ENCODE data around the gene FGFRL1.

The FGFRL1 gene

DNA sequence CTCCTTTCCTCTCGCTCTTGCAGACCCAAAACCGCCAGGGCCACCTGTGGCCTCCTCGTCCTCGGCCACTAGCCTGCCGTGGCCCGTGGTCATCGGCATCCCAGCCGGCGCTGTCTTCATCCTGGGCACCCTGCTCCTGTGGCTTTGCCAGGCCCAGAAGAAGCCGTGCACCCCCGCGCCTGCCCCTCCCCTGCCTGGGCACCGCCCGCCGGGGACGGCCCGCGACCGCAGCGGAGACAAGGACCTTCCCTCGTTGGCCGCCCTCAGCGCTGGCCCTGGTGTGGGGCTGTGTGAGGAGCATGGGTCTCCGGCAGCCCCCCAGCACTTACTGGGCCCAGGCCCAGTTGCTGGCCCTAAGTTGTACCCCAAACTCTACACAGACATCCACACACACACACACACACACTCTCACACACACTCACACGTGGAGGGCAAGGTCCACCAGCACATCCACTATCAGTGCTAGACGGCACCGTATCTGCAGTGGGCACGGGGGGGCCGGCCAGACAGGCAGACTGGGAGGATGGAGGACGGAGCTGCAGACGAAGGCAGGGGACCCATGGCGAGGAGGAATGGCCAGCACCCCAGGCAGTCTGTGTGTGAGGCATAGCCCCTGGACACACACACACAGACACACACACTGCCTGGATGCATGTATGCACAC lies 13.6 kb downstream of the FGFRL1 start:
- DNase-seq = no peak

DNA sequence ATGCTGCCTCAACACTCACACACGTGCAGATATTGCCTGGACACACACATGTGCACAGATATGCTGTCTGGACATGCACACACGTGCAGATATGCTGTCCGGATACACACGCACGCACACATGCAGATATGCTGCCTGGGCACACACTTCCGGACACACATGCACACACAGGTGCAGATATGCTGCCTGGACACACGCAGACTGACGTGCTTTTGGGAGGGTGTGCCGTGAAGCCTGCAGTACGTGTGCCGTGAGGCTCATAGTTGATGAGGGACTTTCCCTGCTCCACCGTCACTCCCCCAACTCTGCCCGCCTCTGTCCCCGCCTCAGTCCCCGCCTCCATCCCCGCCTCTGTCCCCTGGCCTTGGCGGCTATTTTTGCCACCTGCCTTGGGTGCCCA lies 14.7 kb downstream of the FGFRL1 start:
- no peak for DNase-seq

DNA sequence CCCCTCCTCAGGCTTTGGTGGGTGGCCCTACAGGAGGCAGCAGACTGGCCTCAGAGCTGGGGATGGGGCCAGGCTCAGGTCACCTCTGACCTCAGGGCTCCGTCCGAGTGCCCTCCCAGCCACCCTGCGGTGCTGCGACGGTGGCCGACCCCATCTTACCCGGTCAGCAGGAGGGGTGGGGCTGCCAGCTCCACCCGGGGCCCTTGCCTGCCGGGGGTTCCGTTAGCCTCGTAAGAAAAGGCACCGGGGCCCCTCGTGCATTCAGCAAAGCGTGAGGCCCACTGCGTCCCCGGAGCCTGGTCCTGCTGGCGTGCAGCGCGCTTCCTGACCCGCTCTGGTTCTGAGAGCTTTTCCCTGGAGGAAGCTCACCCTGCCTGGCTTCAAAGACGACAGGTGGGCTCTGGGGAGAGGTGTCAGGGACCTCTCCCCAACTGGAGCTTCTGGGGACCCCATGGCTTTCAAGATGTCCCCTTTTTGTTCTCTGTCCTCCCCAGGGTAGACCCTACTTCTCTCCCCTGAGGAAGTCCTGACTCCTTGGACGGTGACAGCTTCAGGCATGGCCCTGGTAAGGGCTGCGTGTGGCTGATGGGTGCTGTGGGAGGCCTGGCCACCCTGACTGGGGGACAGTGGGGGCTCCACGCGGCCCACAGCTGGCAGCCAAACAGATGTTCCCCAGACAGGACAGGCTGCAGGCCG lies 15.9 kb downstream of the FGFRL1 start:
- no peak for DNase-seq

DNA sequence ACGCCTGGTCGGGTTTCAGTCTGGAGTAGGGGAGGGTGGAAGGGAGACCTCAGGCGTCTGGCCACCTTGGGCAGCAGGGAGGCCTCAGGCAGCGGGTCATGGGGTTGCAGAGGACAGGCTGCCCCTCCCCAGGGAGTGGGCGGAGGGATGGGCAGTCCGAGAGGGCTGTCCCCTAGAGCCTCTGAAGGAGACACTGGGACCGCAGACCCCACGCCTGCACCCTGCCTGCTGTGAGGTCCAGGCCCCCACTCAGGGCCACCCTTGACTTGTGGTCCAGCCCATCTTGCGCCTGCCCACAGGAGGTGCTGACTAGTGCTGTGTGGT lies 16.5 kb downstream of the FGFRL1 start:
- DNase-seq = no peak

DNA sequence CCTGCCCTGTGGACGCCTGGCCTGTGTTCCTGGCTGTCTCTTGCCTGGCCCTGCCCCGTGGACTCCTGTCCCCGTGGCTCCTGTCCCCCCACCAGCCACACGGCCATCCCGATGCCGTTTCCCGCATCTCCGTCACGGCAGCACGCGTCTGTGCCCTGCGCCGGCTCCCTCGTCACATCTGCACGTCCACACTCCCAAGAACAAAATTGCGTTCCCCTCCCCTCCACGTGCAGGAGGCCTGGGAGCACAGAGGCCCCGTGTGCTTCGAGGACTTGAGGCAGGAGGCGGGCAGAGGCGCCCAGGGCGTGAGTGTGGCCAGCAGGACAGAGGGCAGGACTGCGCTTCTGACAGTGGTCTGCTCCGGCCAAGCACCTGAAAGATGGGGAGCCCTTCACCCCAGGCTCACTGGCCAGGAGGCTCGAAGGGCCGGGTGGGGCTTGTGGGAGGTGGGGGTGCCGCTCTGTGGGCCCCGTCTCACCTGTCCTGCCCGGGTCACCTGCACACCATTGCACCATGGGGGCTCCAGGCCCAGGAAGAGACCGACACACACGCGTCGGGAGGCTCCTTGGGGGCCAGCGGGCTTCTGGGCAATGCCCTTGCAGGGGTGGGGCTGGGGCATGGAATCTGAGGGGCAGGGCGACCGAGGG lies 17.3 kb downstream of the FGFRL1 start:
- DNase-seq = no peak

DNA sequence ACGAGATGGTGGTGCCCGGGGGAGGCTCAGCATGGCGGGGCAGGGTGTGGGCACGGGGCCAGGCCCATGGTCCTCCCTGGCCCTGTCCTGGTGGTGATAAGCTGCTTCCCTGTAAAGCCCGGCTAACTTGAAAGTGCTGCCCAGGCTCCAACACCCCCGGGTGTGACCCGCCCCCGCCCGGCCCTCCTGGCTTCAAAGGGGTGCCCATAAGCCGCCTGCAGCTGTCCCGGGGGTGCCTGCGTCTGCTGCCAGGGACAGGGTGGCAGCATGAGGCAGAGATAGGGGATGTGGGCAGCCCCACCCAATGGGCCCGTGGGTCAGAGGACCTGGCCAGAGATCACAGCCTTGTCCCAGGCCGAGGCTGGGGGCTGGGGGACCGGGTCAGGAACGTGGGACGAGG lies 18.1 kb downstream of the FGFRL1 start:
- DNase-seq = no peak

DNA sequence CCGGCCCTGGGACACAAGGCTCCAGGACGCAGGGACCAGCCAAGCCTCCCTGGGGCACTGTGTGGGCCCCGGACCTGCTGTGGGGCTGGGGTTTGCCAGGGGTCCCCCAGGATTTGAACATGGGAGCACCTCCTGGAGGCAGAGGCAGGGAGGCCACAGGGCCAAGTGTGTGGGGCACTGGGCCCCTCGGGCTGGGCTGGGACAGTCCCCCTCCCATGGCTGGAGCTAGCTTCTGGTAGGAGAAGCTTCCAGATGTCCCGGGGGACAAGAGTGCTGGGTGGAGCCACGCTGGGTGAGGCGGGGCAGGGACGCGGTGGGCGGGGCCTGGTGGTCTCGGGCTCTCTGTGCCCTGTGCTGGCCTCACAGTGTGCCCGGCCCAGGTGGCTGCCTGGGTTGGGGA lies 18.6 kb downstream of the FGFRL1 start:
- no peak for DNase-seq

DNA sequence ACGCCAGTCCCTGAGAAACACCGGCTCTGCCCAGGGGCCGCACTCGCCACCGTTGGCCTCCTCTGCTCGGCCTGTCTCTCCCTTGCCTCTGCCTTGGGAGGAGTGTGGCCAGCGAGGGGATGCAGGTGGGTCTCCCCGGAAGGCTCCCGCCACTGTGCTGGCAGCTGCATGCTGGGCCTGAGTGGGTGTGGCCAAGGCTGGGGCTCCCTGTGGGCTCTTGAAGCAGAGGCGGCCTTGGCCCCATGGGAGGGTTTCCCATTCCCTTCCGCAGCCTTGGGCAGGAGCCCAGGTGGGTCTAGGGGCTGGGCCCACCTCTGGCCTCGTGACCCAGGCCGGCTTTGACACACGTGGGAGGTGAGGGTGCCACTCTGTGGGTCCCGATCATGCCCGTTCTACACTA lies 19.1 kb downstream of the FGFRL1 start:
- no peak for DNase-seq

DNA sequence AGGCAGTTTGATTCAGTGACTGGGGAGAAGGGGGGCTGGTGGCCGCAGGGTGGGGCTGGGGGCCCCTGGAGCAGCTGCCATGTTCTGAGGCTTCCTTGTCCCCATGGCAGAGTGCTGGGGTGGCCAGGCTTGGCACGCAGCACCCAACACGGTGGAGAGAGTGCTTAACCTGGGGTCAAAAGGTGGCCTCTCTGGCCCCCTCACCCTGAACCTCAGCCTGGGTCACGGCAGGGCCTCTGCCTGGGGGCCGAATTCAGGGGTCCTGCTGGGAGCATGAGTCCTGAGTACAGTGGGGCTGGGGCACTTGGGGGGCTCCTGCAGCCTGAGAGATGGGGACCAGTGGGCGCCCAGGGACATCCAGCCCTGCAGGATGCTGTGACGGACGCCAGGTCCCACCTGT lies 19.9 kb downstream of the FGFRL1 start:
- no peak for DNase-seq

DNA sequence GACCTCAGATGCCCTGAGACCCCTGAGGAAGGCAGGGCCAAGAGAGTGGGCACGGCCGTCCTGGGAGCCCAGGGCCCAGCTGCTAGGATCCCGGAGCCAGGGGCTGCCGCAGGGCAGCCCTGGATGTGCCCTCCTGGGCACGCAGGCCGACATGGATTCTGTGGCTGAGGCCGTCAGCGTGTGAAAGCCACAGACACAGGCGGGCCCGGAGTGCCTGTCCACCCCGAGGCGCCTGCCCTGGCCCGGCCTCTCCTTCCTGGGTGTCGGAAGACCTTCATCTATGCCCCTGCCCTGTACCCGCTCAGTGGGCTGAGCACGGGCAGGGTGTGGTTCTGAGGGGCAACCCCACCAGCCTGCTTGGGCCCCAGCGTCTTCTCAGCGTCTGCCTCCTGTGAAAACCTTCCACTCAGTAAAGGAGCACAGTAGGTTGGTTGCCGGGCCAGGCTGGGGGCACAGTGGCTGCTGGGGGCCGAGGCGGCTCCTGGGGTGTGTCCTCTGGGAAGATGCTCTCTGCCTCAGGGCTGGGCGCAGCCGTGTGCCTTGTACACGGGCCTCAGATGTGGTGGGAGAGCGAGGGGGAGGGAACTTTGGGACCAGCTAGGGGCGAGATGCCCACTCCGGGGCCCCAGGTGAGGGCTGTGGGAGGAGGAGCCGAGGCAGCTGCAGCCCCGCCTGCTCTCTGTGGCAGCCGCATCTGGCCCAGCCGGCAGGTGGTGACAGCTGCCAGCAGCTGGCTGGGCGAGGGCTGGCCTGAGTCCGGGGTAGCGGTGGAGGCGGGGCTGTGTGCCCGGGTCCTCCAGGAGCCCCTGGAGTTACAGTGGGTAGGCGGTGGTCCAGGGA lies 20.8 kb downstream of the FGFRL1 start:
- DNase-seq = no peak

DNA sequence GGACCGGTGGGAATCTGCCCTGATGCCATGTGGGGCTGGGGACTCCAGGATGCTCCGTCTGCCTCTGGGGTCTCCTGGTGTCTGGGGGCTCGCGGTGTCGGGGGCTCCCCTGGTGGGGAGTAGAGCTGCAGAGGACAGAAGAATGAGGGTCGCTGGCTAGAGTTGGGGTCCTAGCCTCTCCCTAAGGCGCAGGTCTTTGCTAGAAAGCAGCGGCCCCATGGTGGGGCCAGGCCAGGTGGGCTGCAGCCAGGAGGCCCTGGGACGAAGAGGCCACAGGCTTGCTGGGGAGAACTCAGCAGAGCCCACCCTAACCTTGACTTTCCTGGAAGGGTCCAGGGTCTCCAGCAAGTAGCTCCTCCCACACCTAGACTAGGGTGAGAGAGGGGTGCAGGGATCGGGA lies 21.4 kb downstream of the FGFRL1 start:
- DNase-seq = no peak

DNA sequence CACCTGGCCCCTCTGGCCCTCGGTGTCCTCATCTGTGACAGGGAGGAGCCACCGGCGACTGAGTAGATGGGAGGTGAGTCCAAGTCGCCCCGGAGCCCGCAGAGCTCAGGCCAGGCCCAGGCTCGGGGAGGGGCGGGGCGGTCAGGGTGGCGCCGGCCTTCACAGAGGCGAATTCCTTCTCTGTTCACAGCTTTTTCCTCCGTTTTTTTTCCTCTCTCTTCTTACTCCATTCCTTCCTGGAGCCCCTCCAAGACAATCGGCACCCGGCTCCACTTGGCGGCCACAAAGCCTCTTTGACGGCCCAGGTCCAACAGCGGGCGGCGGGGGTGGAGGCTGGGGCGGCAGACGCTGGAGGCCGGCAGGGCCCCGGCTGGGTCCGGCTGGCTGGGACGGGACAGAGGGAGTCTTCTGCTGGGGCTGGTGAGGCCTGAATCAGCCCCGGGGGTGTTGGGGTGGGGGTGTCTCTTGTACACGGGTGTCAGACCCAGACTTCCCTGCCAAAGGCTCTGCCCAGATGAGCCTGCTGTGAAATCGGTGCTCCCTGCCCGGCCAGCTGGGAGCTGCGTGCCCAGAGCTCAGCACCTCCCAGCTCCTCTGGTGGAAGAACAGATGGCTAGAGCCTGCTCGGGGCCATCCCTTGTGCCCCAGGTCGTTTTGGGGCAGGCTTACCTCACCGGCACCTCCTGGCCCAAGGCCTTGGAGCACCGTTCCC lies 22.6 kb downstream of the FGFRL1 start:
- no peak for DNase-seq

DNA sequence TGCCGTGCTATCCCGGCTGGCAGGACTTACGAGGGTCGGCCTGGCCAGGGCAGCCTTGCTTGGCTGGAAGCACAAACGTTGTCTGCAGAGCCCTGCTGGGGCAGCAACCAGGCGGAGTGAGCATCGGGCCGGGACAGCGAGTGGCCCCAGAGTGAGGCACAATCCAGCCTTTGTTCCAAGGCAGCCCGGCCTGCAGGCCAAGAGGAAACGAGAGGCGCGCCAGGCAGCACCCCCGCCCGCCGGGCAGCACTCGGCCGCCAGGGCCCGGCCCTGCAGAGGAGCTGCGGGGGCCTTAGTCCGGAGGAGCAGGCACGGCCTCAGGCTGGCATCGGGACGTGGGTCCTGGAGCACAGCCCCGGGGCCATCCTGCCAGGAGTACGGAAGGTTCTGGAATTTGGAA lies 24.1 kb downstream of the FGFRL1 start:
- no peak for DNase-seq

DNA sequence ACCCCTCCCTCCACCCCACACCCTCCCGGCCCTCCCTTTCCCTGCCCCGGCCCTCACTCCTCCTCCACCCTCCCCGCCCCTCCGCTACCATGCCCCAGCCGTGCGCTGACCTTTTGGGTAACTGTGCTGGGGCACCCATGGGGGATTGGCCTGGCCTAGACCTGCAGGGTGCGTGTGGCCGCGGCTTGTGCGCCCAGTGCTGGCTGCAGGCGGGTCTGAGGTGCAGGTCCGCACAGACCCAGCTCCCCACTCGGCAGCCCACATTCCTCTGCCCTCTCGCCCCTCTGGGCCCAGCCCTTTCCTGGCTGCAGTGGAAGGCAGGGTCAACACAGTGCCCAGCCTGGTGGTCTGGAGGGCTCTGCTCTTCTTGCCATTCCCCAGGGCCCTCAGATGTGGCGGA lies 24.7 kb downstream of the FGFRL1 start:
- no peak for DNase-seq

DNA sequence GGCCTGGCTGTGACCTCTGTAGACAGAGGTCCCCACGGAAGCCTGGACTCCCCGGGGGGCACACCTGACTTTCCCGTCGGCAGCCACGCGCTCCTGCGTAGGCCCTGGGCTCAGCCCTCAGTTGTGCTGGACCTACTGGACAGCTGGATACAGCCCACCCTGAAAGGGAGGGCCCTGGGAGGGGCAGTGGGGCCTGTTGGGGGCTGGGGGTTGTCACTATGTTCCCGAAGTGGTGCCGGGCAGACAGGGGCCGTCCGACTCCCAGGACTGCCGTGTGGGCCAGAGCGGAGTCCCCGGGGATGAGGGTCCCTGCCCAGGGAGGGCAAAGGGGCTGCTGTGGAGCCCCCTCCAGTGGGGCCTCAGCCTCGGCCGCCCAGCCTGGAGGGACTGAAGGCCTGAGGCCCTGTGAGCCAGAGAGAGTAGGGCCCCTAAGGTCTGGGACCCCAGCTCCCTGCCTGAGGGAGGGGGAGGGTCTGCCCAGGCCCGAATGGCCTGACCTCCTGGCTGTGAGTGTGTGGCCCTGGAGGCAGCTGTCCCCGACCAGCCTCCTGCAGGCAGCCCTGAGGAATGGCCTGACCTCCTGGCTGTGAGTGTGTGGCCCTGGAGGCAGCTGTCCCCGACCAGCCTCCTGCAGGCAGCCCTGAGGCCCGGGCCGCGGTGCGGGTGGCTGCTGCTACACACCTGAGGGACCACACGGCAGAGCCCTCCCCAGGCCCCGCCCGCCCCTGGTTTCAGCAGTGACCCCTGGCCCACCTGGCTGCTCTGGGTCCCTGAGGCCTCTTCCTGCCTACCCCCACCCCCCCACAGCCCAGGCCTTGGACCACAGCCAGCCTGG lies 25.8 kb downstream of the FGFRL1 start:
- DNase-seq = no peak

DNA sequence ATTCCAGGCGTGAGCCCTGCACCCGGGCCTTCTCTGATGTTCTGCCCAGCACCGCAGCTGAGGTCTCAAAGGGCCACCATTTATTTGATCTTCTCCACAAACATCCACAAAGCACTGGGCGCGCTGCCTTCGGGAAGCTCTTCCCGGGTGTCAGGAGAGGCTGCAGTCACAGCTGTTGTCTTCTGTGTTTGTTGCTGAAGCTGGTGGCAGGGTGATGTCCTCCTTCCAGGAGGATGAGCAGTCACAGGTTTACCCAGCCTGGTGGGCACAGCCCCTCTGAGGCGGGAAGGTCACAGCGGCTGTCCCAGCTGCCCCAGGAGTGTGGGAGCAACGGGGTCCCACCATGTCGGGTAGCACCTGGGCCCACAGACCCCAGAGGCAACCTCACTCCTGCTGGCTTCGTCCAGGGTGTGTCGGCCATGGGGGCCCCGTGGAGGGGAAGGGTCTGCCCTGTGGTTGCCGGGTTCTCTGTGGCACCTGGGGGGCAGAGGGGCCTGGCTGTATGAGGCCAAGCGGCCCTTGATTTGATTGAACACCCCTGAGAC lies 27.6 kb downstream of the FGFRL1 start:
- DNase-seq = no peak

DNA sequence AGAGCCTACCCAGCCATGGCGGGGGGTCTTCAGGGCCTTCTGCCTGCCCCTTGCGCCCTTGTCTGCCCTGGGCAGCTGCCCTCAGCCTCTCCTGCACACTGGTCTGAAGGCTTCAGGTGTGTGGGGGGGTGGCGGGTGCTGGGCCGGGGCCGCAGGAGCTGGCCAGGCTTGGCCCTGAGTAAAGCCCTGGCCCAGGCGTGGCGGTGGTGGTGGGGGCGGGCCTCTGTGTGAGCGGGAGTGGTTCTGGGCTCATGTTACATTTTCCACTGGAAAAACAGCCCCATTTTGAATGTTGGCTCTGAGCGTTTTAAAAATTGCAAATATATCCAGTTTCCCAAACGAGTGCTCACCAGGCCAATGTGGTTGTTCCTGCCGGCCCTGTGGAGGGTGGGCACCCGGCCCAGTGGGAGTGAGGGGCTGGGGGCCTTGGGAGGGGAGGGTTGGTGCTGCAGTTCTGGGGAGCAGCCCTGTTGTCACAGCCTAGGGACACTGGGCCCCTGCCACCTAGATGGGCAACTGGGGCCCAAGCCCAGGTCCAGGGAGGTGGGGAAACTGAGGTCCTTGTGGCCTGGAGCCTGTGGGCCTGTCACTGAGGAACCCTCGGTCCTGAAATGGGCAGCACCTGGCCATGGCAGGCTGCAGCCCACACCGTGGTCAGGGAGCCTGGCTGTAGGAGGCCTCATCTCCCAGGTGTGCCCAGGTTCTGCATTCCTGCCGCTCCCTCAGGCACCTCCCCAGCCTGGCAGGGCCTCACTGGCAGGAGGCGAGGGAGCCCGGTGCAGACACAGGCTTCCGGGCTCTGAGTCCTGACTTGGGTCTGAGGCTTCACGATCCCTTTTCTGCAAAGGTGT lies 28.3 kb downstream of the FGFRL1 start:
- no peak for DNase-seq

DNA sequence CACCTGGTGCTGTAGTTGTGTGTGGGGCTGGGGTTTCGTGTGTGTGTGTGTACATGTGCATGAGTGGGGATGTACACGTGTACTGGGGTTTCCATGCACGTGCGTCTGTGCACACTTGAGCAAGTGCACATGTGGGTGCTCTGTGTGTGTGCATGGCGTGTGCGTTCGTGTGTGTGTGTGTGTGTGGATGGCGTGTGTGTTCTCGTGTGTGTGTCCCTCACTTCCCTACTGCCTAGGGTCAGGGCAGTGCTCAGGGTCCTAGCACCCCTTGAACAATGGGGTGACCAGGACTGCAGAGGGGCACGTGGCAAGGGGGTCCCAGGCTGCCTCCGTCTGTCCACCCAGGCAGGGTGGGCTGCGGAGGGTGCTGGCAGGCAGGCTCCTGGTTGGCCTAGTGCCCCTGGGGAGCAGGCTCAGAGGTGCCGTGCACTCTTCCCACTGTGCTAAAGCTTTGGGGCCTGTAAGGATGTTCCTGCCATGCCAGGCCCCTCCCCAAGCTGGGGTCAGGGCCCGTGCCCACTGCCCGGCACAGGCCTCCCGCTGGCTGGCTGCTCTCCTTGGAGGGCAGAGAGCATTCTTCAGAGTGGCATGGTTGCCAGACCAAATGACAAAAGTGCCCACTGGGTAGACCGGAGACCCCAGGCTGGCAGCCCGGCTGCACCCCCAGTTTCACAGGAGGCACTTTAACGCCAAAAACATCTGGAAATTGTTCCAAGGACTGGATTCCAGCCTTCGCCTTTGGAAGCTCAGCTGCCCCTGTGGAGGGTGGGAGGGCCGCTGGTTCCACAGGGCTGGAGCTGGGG lies 29.1 kb downstream of the FGFRL1 start:
- no peak for DNase-seq

DNA sequence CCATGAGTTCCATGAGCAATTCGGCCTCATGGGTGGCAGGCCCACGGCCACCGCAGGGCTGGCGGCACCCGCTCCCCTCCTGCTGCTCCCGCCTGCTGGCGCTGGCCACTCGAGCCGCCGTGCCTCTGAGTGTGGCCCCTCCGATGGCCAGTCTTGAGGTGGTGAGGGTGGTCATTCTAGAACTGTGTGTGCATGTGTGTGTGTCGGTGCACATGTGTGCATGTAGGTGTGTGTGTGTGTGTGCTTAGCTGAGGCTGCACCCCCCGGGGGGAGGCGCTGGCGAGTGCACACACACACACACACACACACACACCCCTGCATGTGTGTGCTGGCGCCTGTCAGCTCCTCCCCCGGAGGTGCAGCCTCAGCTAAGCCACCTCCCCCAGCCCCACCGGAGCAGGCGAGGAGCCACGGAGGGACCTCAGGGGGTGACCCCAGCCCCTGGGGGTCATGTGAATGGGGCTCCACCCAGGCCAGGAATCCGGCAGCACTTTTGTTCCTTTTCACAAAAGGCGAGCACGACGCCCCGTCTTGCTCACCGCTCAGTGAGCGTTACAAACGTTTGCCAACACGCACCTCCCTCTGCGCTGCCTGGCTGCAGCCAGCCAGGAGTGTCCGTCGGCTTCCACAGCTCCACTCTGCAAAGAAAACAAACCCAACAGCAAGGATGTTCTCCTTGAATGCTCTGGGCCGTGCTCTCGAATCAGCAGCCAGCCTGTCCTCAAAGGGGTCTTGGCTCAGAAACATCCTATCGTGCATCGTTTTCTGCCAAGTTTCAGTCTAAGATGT lies 29.9 kb downstream of the FGFRL1 start:
- DNase-seq = no peak
